Prostate gland (tissue), 2 donors: ENCODE measurements around the gene ADD1. TPM values are rescaled to one million over a fixed set of nuclear protein-coding genes. Genes with fewer than 3 reads are reported as not detected.

Experiments used
- DNase-seq: peaks from one replicate; pipeline ENCODE4 v3.0.0-alpha.2; 2019; ENCODE audit warnings: low spot score
- H3K27ac ChIP-seq, 2 donors: fragments of 200-600 bp; sonication (generic); 2 replicates each; pipeline ENCODE4 v1.5.1; 2017 to 2019
- H3K27me3 ChIP-seq: fragments of 200-600 bp; sonication (generic); replicated peaks from 2 replicates; pipeline ENCODE4 v1.5.1; 2019; ENCODE audit not compliant: insufficient read depth
- H3K36me3 ChIP-seq, 2 donors: fragments of 200-600 bp; sonication (generic); 1 replicate in 1 of 2; 2 replicates in 1 of 2; pipeline versions ENCODE4 v1.5.1 to v1.8.1; 2017 to 2019
- H3K4me1 ChIP-seq: fragments of 200-600 bp; sonication (generic); replicated peaks from 2 replicates; pipeline ENCODE4 v1.5.1; 2019
- H3K4me3 ChIP-seq, 2 donors: fragments of 200-600 bp; sonication (generic); 2 replicates each; pipeline ENCODE4 v1.5.1; 2017 to 2019
- H3K9me3 ChIP-seq: fragments of 200-600 bp; sonication (generic); 2 replicates; pipeline ENCODE4 v1.5.1; 2017
- CTCF ChIP-seq, 4 experiments: fragments of 200-600 bp in 2 of 4; fragments of 450-650 bp in 2 of 4; sonication (generic) in 2 of 4; IDR thresholded peaks; 1 replicate in 3 of 4; 2 replicates in 1 of 4; pipeline ENCODE4 v1.5.1; 2016 to 2019; ENCODE audit warnings: antibody characterized with exemption in 4 of 4, mild to moderate bottlenecking in 2 of 4, moderate library complexity in 2 of 4
- POLR2A ChIP-seq: fragments of 450-650 bp; IDR thresholded peaks from one replicate; pipeline ENCODE4 v1.6.1; 2016; ENCODE audit warnings: antibody characterized with exemption, mild to moderate bottlenecking
- POLR2AphosphoS5 ChIP-seq: sonication (generic); formaldehyde crosslinking; IDR thresholded peaks from one replicate; pipeline ENCODE4 v1.6.1; 2017; ENCODE audit warnings: antibody characterized with exemption
- WGBS: methylation state at CpG from one replicate; pipeline ENCODE4 v1.1.5; 2018; 5-methylcytosine and 5-hydroxymethylcytosine counted together
- intact Hi-C: fragments of 100-400 bp; cut with DNase I; formaldehyde crosslinking; loops from one replicate; pipeline ENCODE4 v1.14.2; 2022
- total RNA-seq, 2 donors: library from RNA; depleted of rRNA; stranded (reverse); fragments of >200 nt; gene quantifications; one replicate each; pipeline ENCODE4 v1.1.0, GENCODE V29; 2016

Gene ADD1
- total RNA-seq, 2 donors from 2014 or later: 164 to 321 TPM

- TF ChIP-seq POLR2A (no peak), CTCF (IDR thresholded peaks at IDR 0.05) (no peak), POLR2AphosphoS5 (no peak)
- Histone ChIP-seq H3K27ac (no peak overlapping the region), H3K4me1 (peaks cover 3% of the 10 kb centered on the region), H3K9me3 (no peaks in the 10 kb centered on the region), H3K4me3 (no peak overlapping the region), H3K27me3 (no peaks in the 10 kb centered on the region), H3K36me3 (peaks cover 0 to 1% of the 10 kb centered on the region in 2 donors)
- intact Hi-C loops: no loop called here
- DNase-seq: no peak
- WGBS: 84% methylated on average over 3 of the region's 3 CpGs
Measured at GRCh38 chr4:2881431-2881830, 37.8 kb downstream of the ADD1 start.

- TF ChIP-seq POLR2AphosphoS5 (no peak), CTCF (IDR thresholded peaks at IDR 0.05) (no peak), POLR2A (no peak)
- peaks cover 0 to 4% of the 10 kb centered on the region in 2 donors for H3K36me3 ChIP-seq
- intact Hi-C loops: no loop called here
Measured at GRCh38 chr4:2882341-2882740, 38.7 kb downstream of the ADD1 start.

GRCh38 chr4:2886161-2886560, 42.5 kb downstream of the ADD1 start:
- Histone ChIP-seq H3K27ac (no peak overlapping the region), H3K27me3 (no peaks in the 10 kb centered on the region), H3K4me3 (no peak overlapping the region), H3K9me3 (no peaks in the 10 kb centered on the region), H3K36me3 (peaks cover 0 to 4% of the 10 kb centered on the region in 2 donors), H3K4me1 (no peaks in the 10 kb centered on the region)
- 96% methylated on average over 9 of the region's 9 CpGs for WGBS
- no peak for DNase-seq
- TF ChIP-seq POLR2AphosphoS5 (no peak), POLR2A (no peak), CTCF (IDR thresholded peaks at IDR 0.05) (no peak)
- intact Hi-C loops: no loop called here

More at GRCh38 chr4:2882341-2882740, 38.7 kb downstream of the ADD1 start:
- H3K27ac ChIP-seq: no peak overlapping the region
- DNase-seq: no peak
- WGBS: 100% methylated on average over 1 of the region's 1 CpG
- H3K4me1 ChIP-seq: peaks cover 3% of the 10 kb centered on the region
- H3K9me3 ChIP-seq: no peaks in the 10 kb centered on the region
- no peaks in the 10 kb centered on the region for H3K27me3 ChIP-seq
- H3K4me3 ChIP-seq: no peak overlapping the region

GRCh38 chr4:2886622-2887021, 43.0 kb downstream of the ADD1 start:
- TF ChIP-seq POLR2A (no peak), POLR2AphosphoS5 (no peak), CTCF (IDR thresholded peaks at IDR 0.05) (no peak)
- Histone ChIP-seq H3K4me3 (no peak overlapping the region), H3K9me3 (no peaks in the 10 kb centered on the region), H3K27ac (no peak overlapping the region), H3K4me1 (no peaks in the 10 kb centered on the region), H3K27me3 (no peaks in the 10 kb centered on the region), H3K36me3 (peaks cover 0 to 4% of the 10 kb centered on the region in 2 donors)
- DNase-seq: no peak
- intact Hi-C loops: no loop called here
- WGBS: 64% methylated on average over 6 of the region's 6 CpGs

- H3K4me1 ChIP-seq: no peaks in the 10 kb centered on the region
- no peak overlapping the region for H3K27ac ChIP-seq
- H3K4me3 ChIP-seq: no peak overlapping the region
- peaks cover 0 to 4% of the 10 kb centered on the region in 2 donors for H3K36me3 ChIP-seq
- 62% methylated on average over 3 of the region's 3 CpGs for whole genome bisulfite sequencing
- intact Hi-C loops: no loop called here
- no peak for DNase-seq
- no peaks in the 10 kb centered on the region for H3K27me3 ChIP-seq
- TF ChIP-seq POLR2AphosphoS5 (no peak), POLR2A (no peak), CTCF (IDR thresholded peaks at IDR 0.05) (no peak)
- H3K9me3 ChIP-seq: no peaks in the 10 kb centered on the region
Measured at GRCh38 chr4:2887343-2887742, 43.7 kb downstream of the ADD1 start.
